ENCODE results near the gene MMP25. TPM values are rescaled to one million over a fixed set of nuclear protein-coding genes. Genes with fewer than 3 reads are reported as not detected.

Gene MMP25
- total and polyA plus RNA-seq, 9 of the 15 experiments (the other 6 are each of a cell fraction or from before 2014, with no cell fraction given) = 0.03 to 0.04 TPM; not detected in 7

- in situ Hi-C loops (cut with MboI) (no loop called here), intact Hi-C loops (cut with micrococcal nuclease) (loop anchor here (1.0 kb wide), 1 partner anchor 12 kb away; the partner anchor contains the start of gene TNFRSF12A)
- TF ChIP-seq DMBX1 (CRISPR knock-in tag; IDR thresholded peaks at IDR 0.05; ENCODE audit: borderline replicate concordance) (0 out of 2 replicates have a peak, but pooled peaks have one; percentile 28), RERE (CRISPR knock-in tag; IDR thresholded peaks at IDR 0.05; ENCODE audit: borderline replicate concordance) (no peak), ILF3 (IDR thresholded peaks at IDR 0.05; ENCODE audit: borderline replicate concordance) (no peak), RUNX1 (IDR thresholded peaks at IDR 0.05; ENCODE audit: low read depth) (peak; percentile 42; the same call in 1 of the 2 replicates), ZBED1 (IDR thresholded peaks at IDR 0.05) (no peak), NKRF (IDR thresholded peaks at IDR 0.05; ENCODE audit: borderline replicate concordance) (peak; percentile 41; the same call in 1 of the 2 replicates), FOXA3 (CRISPR knock-in tag; conservative IDR thresholded peaks at IDR 0.05 in 1 of 2, IDR thresholded peaks at IDR 0.05 in 1 of 2) (no peak), ZKSCAN1 (IDR thresholded peaks at IDR 0.05; ENCODE audit: low read depth, low read length) (peak; percentile 40; the same call in 1 of the 2 replicates), THAP12 (CRISPR knock-in tag; IDR thresholded peaks at IDR 0.05) (no peak), CHD2 (IDR thresholded peaks at IDR 0.05; ENCODE audit: low read depth, low read length) (peak; percentile 74; the same call in 1 of the 2 replicates), MBD2 (IDR thresholded peaks at IDR 0.05; ENCODE audit: borderline replicate concordance, low read depth) (no peak)
Observed at GRCh38 chr16:3007957-3008689, 38.2 kb upstream of the MMP25 start.

More at GRCh38 chr16:3007957-3008689, 38.2 kb upstream of the MMP25 start:
- Histone ChIP-seq H3K27me3 (ENCODE audit: control insufficient read depth in 2 of 2, insufficient read depth in 2 of 2, low read length in 2 of 2) (no peaks in the 10 kb centered on the region), H3K9ac (ENCODE audit: insufficient read depth in 1 of 2, low read depth in 2 of 2, low read length in 2 of 2) (peak overlapping the region; percentile 78 to 90), H4K20me1 (replicated peaks; ENCODE audit: control insufficient read depth, insufficient read depth, low read length) (no peaks in the 10 kb centered on the region), H3K27ac (ENCODE audit: extremely low read depth, low read depth, low read length) (peak overlapping the region; percentile 90), H3K9me3 (replicated peaks; ENCODE audit: control insufficient read depth, insufficient read depth, low read depth, low read length) (no peaks in the 10 kb centered on the region), H3K4me2 (ENCODE audit: insufficient read depth, low read length) (peak overlapping the region; percentile 90), H3K79me2 (ENCODE audit: control insufficient read depth, insufficient read depth, low read length) (peaks cover 22% of the 10 kb centered on the region), H3K9me1 (ENCODE audit: control insufficient read depth, insufficient read depth, low read length) (no peaks in the 10 kb centered on the region), H2AFZ (ENCODE audit: low read depth, low read length) (peak overlapping the region; percentile 73), H3K36me3 (ENCODE audit: control insufficient read depth, insufficient read depth, low read length) (peaks cover 3% of the 10 kb centered on the region; the same call in 2 of the 3 replicates), H3K4me1 (replicated peaks in 1 of 2; ENCODE audit: control insufficient read depth in 2 of 2, insufficient read depth in 2 of 2, low read length in 2 of 2) (peaks cover 36 to 73% of the 10 kb centered on the region in 2 experiments), H3K4me3 (peak overlapping the region; percentile 8; the same call in 1 of the 2 replicates)
- WGBS (ENCODE audit: insufficient coverage, low coverage, missing lambda C conversion rate) = 3% methylated on average over 17 of the region's 17 CpGs
- DNase-seq (ENCODE audit: extremely low read depth in 1 of 4, low spot score in 3 of 4) (peak; percentile 46 to 73 (median 59)), FAIRE-seq (no peak), ATAC-seq (peak; percentile 1; the same call in 1 of the 3 replicates)
- no TSS peak for BruUV-seq (replicated peaks)
- CTCF ChIA-PET (ENCODE audit: low intra/inter-chr PET ratio) = no interaction called here
- POLR2A ChIA-PET = interaction anchor here (0.6 to 3.2 kb wide), 10 partner anchors 11 to 853 kb away, joined by 3 to 29 read pairs (median 3); partner anchors contain the start of gene TNFRSF12A

Measured in K562 (cell line).